Endothelial cell of umbilical vein (primary cell): Measurements from ENCODE around the gene TPCN2. TPM values are rescaled to one million over a fixed set of nuclear protein-coding genes. Genes with fewer than 3 reads are reported as not detected.

Source experiments
- BruUV-seq: library from RNA; stranded (reverse); fragments of 400-500 nt; replicated peaks from 2 replicates; lab custom pipeline; 2021; lab: Mats Ljungman, UMichigan
- CTCF ChIA-PET: fragments of 300-600, 350-600 bp; sonication (Branson Sonifier 250); formaldehyde crosslinking; loops from one replicate; lab custom pipeline; 2021; ENCODE audit warnings: antibody characterized with exemption, inconsistent platforms; lab: Charles Lee
- POLR2A ChIA-PET: fragments of 300-600, 350-600 bp; sonication (Branson Sonifier 250); formaldehyde crosslinking; loops from one replicate; lab custom pipeline; 2021; ENCODE audit warnings: antibody characterized with exemption, inconsistent platforms; lab: Charles Lee
- DNase-seq: peaks from one replicate; pipeline ENCODE4 v3.0.0-alpha.2; 2011; ENCODE audit warnings: low read depth, low spot score
- FAIRE-seq: peaks from 2 replicates; lab custom pipeline; 2011; peaks lifted over from hg19 to GRCh38; lab: Jason Lieb, UNC
- H2AFZ ChIP-seq: 2 replicates; pipeline ENCODE4 v1.6.0; 2012; ENCODE audit warnings: low read depth, low read length, control low read depth, inconsistent platforms
- H3K27ac ChIP-seq: 2 replicates; pipeline ENCODE4 v1.5.1; 2011; ENCODE audit warnings: low read depth, mild to moderate bottlenecking, control low read depth, low read length, moderate library complexity; ENCODE audit not compliant: insufficient read depth
- H3K27me3 ChIP-seq, 2 experiments: 2 replicates each; pipeline versions ENCODE4 v1.6.0 to v1.6.1; 2011; ENCODE audit warnings: low read length in 2 of 2, mixed read lengths in 1 of 2; ENCODE audit not compliant: control insufficient read depth in 2 of 2, insufficient read depth in 2 of 2
- H3K36me3 ChIP-seq, 2 experiments: 2 replicates in 1 of 2; 3 replicates in 1 of 2; pipeline ENCODE4 v1.5.1; 2011; ENCODE audit warnings: low read length in 2 of 2, mild to moderate bottlenecking in 1 of 2, moderate library complexity in 1 of 2; ENCODE audit not compliant: control insufficient read depth in 2 of 2, insufficient read depth in 2 of 2; ENCODE audit errors: extremely low read depth in 1 of 2
- H3K4me1 ChIP-seq: 3 replicates; pipeline ENCODE4 v1.5.1; 2011; ENCODE audit warnings: mild to moderate bottlenecking, low read length; ENCODE audit not compliant: control insufficient read depth, insufficient read depth; ENCODE audit errors: extremely low read depth
- H3K4me2 ChIP-seq: 2 replicates; pipeline ENCODE4 v1.6.1; 2011; ENCODE audit warnings: low read length, control low read depth, mixed read lengths; ENCODE audit not compliant: insufficient read depth
- H3K4me3 ChIP-seq, 3 experiments: fragments of 200-600 bp in 1 of 3; sonication (generic), shearing (Covaris generic) in 1 of 3; replicated peaks in 1 of 3; 2 replicates each; pipeline ENCODE4 v1.5.1; 2011 to 2016; ENCODE audit warnings: control low read depth in 3 of 3, low read length in 3 of 3, mild to moderate bottlenecking in 2 of 3, inconsistent platforms in 1 of 3, low read depth in 1 of 3, moderate library complexity in 1 of 3; ENCODE audit not compliant: insufficient read depth in 1 of 3
- H3K79me2 ChIP-seq: 2 replicates; pipeline ENCODE4 v1.6.0; 2012; ENCODE audit warnings: low read length, inconsistent platforms; ENCODE audit not compliant: control insufficient read depth, insufficient read depth
- H3K9ac ChIP-seq: replicated peaks from 2 replicates; pipeline ENCODE3; 2011; ENCODE audit warnings: low read length, control low read depth; ENCODE audit not compliant: insufficient read depth; ENCODE audit errors: extremely low read depth
- H3K9me1 ChIP-seq: replicated peaks from 3 replicates; pipeline ENCODE4 v1.6.0; 2011; ENCODE audit warnings: mild to moderate bottlenecking, low read length; ENCODE audit not compliant: control insufficient read depth, insufficient read depth; ENCODE audit errors: extremely low read depth
- H3K9me3 ChIP-seq: replicated peaks from 2 replicates; pipeline ENCODE4 v1.5.1; 2012; ENCODE audit warnings: low read length, inconsistent platforms; ENCODE audit not compliant: control insufficient read depth, insufficient read depth
- H4K20me1 ChIP-seq: replicated peaks from 2 replicates; pipeline ENCODE3; 2011; ENCODE audit warnings: mild to moderate bottlenecking, low read length; ENCODE audit not compliant: control insufficient read depth, insufficient read depth; ENCODE audit errors: extremely low read depth
- EZH2 ChIP-seq: IDR thresholded peaks from 2 replicates; pipeline ENCODE4 v1.6.1; 2012; ENCODE audit warnings: borderline replicate concordance, low read depth, mild to moderate bottlenecking, moderate library complexity, low read length, inconsistent platforms; ENCODE audit not compliant: severe bottlenecking
- FOS ChIP-seq: IDR thresholded peaks from 2 replicates; pipeline ENCODE4 v1.6.1; 2011; ENCODE audit warnings: mild to moderate bottlenecking, low read length, moderate library complexity, borderline replicate concordance; ENCODE audit not compliant: insufficient read depth
- GATA2 ChIP-seq: IDR thresholded peaks from 2 replicates; pipeline ENCODE4 v1.7.0; 2011; ENCODE audit warnings: low read depth, mild to moderate bottlenecking, moderate library complexity, mixed read lengths, low read length; ENCODE audit not compliant: insufficient read length, insufficient read depth
- JUN ChIP-seq: IDR thresholded peaks from 2 replicates; pipeline ENCODE4 v1.6.1; 2011; ENCODE audit warnings: borderline replicate concordance, low read depth; ENCODE audit not compliant: insufficient read length, insufficient read depth
- MYC ChIP-seq: IDR thresholded peaks from one replicate; pipeline ENCODE4 v1.6.1; 2011; ENCODE audit warnings: mild to moderate bottlenecking, low read depth, low read length
- POLR2A ChIP-seq: IDR thresholded peaks from 2 replicates; pipeline ENCODE4 v1.6.1; 2012; ENCODE audit warnings: low read depth, mild to moderate bottlenecking, control low read depth, low read length
- POLR2AphosphoS5 ChIP-seq: IDR thresholded peaks from 2 replicates; pipeline ENCODE4 v1.6.1; 2012; ENCODE audit warnings: low read depth, mild to moderate bottlenecking, control low read depth, low read length, moderate library complexity; ENCODE audit not compliant: insufficient read depth
- dilution Hi-C: fragments of 300-500 bp; cut with MboI; formaldehyde crosslinking; loops from one replicate; pipeline ENCODE4 v1.15.0; 2019; ENCODE audit warnings: low sequenced_read_pairs; ENCODE audit not compliant: extremely low pct_ligation_motif_present
- intact Hi-C: fragments of 100-400 bp; cut with micrococcal nuclease; formaldehyde crosslinking; loops from one replicate; pipeline ENCODE4 v1.10.0; 2022
- polyA plus RNA-seq, 4 experiments: library from polyadenylated mRNA; depleted of rRNA in 3 of 4; stranded (reverse) in 3 of 4; unstranded in 1 of 4; fragments of >200 nt; gene quantifications; 2 replicates each; pipeline versions ENCODE4 v1.2.1 to v1.2.3, GENCODE V29; 2011 to 2012; ENCODE audit warnings: missing spikeins in 1 of 4
- total RNA-seq: library from RNA; stranded (reverse); gene quantifications from 2 replicates; pipeline ENCODE4 v1.2.3, GENCODE V29; 2021
- TF ChIP-seq, protein P1 (sequence below): IDR thresholded peaks from 2 replicates; pipeline ENCODE4 v1.6.1; 2011; ENCODE audit not compliant: insufficient read depth, insufficient read length
- TF ChIP-seq, protein P2 (sequence below), 2 donors: IDR thresholded peaks; 1 replicate in 1 of 2; 2 replicates in 1 of 2; pipeline ENCODE4 v1.5.1; 2011; ENCODE audit warnings: low read length in 2 of 2, mild to moderate bottlenecking in 2 of 2, moderate library complexity in 2 of 2, control low read depth in 1 of 2, inconsistent platforms in 1 of 2, low read depth in 1 of 2; ENCODE audit not compliant: insufficient read depth in 1 of 2; ENCODE audit errors: extremely low read depth in 1 of 2

TPCN2 gene
- total and polyA plus RNA-seq, 2 donors (not counting 3 experiments of a cell fraction or from before 2014, with no cell fraction given): 10.3 to 13.4 TPM

DNA sequence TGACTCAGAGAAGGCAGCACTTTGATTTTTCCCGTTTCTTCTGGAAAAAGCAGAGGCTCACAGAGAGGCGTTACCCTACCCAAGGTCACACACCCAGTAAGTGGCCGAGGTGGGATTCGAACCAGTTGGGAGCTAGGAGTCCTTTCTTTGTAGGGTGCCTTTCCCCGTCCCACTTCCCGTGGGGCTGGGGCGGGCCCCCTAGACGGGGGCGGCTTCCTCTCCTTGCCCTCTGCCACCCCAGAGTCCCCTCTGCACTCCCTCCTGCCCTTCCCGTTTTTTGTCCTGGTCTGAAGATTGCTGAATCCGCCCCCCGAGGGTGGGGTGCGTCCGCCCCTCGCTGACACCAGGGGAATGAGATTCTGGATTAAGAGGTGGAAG is 747 bp downstream of the TPCN2 start:
- BruUV-seq: no TSS peak
- peak overlapping the region; percentile 81 for H2AFZ ChIP-seq
- ChIA-PET CTCF (interaction anchor here (0.6 kb wide), 1 partner anchor 807 kb away, joined by 3 read pairs; no protein-coding TSS in a partner anchor), POLR2A (interaction anchor here (1.3 kb wide), 1 partner anchor 9 kb away, joined by 4 read pairs; no protein-coding TSS in a partner anchor)
- dilution Hi-C loops: no loop called here
- peak; percentile 8 for FAIRE-seq
- no peak overlapping the region for H3K27ac ChIP-seq
- peaks cover 18% of the 10 kb centered on the region for H3K79me2 ChIP-seq
- intact Hi-C loops: no loop called here
- H3K4me2 ChIP-seq: peak overlapping the region; percentile 60
- H3K9ac ChIP-seq: peak overlapping the region; percentile 77
- H3K27me3 ChIP-seq: peaks cover 0 to 5% of the 10 kb centered on the region in 2 experiments
- no peaks in the 10 kb centered on the region for H3K9me3 ChIP-seq
- H3K4me1 ChIP-seq: peaks cover 9% of the 10 kb centered on the region
- H4K20me1 ChIP-seq: no peaks in the 10 kb centered on the region
- peaks cover 0 to 3% of the 10 kb centered on the region in 2 experiments for H3K36me3 ChIP-seq
- H3K9me1 ChIP-seq: no peaks in the 10 kb centered on the region
- H3K4me3 ChIP-seq: peak overlapping the region; percentile 60 to 74 (median 65)
- TF ChIP-seq EZH2 (no peak), GATA2 (no peak), JUN (no peak), FOS (no peak), POLR2AphosphoS5 (no peak), POLR2A (no peak), MYC (no peak)
- TF ChIP-seq, protein P1, sequence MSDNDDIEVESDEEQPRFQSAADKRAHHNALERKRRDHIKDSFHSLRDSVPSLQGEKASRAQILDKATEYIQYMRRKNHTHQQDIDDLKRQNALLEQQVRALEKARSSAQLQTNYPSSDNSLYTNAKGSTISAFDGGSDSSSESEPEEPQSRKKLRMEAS: no peak
- TF ChIP-seq, protein P2, sequence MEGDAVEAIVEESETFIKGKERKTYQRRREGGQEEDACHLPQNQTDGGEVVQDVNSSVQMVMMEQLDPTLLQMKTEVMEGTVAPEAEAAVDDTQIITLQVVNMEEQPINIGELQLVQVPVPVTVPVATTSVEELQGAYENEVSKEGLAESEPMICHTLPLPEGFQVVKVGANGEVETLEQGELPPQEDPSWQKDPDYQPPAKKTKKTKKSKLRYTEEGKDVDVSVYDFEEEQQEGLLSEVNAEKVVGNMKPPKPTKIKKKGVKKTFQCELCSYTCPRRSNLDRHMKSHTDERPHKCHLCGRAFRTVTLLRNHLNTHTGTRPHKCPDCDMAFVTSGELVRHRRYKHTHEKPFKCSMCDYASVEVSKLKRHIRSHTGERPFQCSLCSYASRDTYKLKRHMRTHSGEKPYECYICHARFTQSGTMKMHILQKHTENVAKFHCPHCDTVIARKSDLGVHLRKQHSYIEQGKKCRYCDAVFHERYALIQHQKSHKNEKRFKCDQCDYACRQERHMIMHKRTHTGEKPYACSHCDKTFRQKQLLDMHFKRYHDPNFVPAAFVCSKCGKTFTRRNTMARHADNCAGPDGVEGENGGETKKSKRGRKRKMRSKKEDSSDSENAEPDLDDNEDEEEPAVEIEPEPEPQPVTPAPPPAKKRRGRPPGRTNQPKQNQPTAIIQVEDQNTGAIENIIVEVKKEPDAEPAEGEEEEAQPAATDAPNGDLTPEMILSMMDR (IDR thresholded peaks at IDR 0.05; ENCODE audit: extremely low read depth in 1 of 2, insufficient read depth in 1 of 2, low read depth in 1 of 2, low read length in 2 of 2): no peak
- DNase-seq: no peak
